Brain microvascular endothelial cell (primary cell): ENCODE data around the gene FOXP4.

Experiments used
- DNase-seq: peaks from one replicate; pipeline ENCODE4 v3.0.0-alpha.2; 2020
- H3K27ac ChIP-seq: fragments of 250-450 bp; sonication (Bioruptor Pico); 2 replicates; pipeline ENCODE4 v1.5.1; 2020; ENCODE audit warnings: mild to moderate bottlenecking, moderate library complexity
- H3K27me3 ChIP-seq: fragments of 250-450 bp; sonication (Bioruptor Pico); replicated peaks from 2 replicates; pipeline ENCODE4 v1.5.1; 2020; ENCODE audit warnings: mild to moderate bottlenecking
- H3K36me3 ChIP-seq: fragments of 250-450 bp; sonication (Bioruptor Pico); replicated peaks from 2 replicates; pipeline ENCODE4 v1.5.1; 2020; ENCODE audit warnings: mild to moderate bottlenecking
- H3K4me3 ChIP-seq: 2 replicates; pipeline ENCODE4 v1.5.1; 2011; ENCODE audit warnings: low read depth, mild to moderate bottlenecking, control low read depth, low read length, moderate library complexity
- in situ Hi-C: cut with HindIII; loops from 2 replicates; pipeline ENCODE4 v1.10.0; 2017; ENCODE audit warnings: low sequenced_read_pairs, low pct_ligation_motif_present
- TF ChIP-seq, protein P1 (sequence below): IDR thresholded peaks from 2 replicates; pipeline ENCODE4 v1.5.1; 2011; ENCODE audit warnings: low read depth, mild to moderate bottlenecking, moderate library complexity, low read length, control low read depth, inconsistent platforms; ENCODE audit errors: missing control alignments

FOXP4 gene

DNA sequence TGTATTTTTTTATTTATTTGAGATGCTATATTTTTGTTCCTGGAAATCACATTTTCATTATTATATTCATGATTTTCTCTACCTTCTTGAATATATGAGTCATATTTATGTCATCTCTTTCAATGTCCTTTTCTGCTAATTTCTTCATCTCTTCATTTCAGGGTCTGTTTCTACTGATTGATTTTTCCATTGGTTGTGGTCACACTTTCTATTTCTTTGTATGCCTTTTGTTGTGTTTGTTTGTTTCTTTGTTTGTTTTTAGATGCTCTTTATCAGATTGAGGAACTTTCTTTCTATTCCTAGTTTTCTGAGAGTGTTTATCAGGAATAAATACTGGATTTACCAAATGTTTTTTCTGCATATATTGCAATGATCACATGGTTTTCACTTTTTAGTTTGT lies 75.2 kb downstream of the FOXP4 start:
- DNase-seq: no peak
- Histone ChIP-seq H3K36me3 (no peaks in the 10 kb centered on the region), H3K27ac (no peak overlapping the region), H3K4me3 (no peak overlapping the region), H3K27me3 (no peaks in the 10 kb centered on the region)
- in situ Hi-C loops: no loop called here
- TF ChIP-seq, protein P1, sequence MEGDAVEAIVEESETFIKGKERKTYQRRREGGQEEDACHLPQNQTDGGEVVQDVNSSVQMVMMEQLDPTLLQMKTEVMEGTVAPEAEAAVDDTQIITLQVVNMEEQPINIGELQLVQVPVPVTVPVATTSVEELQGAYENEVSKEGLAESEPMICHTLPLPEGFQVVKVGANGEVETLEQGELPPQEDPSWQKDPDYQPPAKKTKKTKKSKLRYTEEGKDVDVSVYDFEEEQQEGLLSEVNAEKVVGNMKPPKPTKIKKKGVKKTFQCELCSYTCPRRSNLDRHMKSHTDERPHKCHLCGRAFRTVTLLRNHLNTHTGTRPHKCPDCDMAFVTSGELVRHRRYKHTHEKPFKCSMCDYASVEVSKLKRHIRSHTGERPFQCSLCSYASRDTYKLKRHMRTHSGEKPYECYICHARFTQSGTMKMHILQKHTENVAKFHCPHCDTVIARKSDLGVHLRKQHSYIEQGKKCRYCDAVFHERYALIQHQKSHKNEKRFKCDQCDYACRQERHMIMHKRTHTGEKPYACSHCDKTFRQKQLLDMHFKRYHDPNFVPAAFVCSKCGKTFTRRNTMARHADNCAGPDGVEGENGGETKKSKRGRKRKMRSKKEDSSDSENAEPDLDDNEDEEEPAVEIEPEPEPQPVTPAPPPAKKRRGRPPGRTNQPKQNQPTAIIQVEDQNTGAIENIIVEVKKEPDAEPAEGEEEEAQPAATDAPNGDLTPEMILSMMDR: no peak

DNA sequence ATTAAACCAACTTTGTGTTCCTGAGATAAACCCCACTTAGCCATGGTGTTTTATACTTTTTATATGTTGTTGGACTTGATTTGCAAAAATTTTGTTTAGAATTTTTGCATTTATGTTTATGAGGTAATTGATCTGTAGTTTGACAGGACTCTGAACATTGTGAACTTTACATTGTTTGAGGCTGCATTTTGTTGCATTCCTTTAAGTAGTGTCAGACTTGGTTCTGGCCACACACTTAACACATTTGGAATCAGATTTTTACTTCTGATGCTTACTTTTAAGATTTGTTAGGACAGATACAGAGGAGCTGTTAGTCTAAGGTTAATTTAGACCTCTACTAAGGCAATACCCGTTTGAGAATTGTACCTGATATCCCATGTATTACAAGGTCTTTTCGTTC lies 75.6 kb downstream of the FOXP4 start:
- TF ChIP-seq, protein P1: no peak
- Histone ChIP-seq H3K4me3 (no peak overlapping the region), H3K36me3 (no peaks in the 10 kb centered on the region), H3K27ac (no peak overlapping the region), H3K27me3 (no peaks in the 10 kb centered on the region)
- no peak for DNase-seq
- in situ Hi-C loops: no loop called here

DNA sequence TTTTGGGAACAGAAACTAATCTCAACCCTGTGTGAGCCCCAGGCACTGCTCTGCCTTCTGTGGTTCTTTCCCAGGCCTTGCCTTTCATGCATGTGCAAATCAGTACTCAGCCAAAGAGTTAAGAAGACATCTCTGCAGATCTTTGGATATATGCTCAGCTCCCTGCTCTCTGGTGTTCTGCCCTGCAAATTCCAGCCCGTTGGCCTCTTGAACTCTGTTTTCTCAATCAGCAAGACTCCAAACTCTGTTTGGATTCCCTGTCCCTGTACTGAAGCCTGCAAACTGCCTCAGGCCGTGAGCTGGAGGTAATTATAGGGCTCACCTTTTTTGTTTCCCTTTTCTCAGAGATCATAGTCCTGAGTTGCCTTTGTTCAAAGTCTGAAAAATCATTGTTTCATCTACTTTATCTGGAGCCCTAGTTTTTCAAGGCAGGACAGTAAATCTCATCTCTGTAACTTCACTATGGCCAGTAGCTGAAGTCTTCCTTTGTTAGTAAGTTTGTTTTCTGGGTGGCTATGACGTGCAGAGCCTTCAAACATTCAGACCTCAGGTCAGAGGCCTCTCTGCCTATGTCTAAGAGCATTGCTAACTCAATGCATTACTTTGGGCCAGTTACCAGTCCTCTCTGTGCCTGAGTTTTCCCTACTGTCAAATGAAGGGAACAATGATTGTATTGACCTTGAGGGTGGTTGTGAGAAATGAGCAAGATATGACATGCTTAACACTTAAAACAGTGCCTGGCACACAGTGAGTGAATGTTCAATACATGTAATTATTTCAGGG lies 76.2 kb downstream of the FOXP4 start:
- no peak overlapping the region for H3K4me3 ChIP-seq
- H3K36me3 ChIP-seq: no peaks in the 10 kb centered on the region
- no peaks in the 10 kb centered on the region for H3K27me3 ChIP-seq
- in situ Hi-C loops: no loop called here
- no peak for DNase-seq
- H3K27ac ChIP-seq: no peak overlapping the region
- TF ChIP-seq, protein P1: no peak

DNA sequence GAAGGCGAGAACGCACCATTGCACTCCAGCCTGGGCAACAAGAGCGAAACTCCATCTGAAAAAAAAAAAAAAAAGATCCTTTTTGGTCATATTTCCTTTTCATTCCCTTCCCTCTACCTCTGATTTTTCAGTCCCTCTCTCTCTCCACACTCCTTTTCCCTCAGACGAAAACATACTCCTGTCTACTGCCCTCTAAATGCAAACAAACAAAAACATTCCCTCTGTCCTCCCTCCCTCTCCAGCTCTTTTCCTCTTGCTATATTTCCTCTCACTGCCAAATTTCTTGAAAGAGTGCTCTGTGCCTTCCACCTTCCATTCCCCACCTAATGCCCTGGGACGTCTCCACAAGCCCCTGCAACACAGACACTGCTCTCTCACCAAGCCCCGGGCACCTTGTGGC lies 77.1 kb downstream of the FOXP4 start:
- in situ Hi-C loops: no loop called here
- DNase-seq: no peak
- no peak overlapping the region for H3K27ac ChIP-seq
- TF ChIP-seq, protein P1: no peak
- H3K27me3 ChIP-seq: no peaks in the 10 kb centered on the region
- no peak overlapping the region for H3K4me3 ChIP-seq
- no peaks in the 10 kb centered on the region for H3K36me3 ChIP-seq

DNA sequence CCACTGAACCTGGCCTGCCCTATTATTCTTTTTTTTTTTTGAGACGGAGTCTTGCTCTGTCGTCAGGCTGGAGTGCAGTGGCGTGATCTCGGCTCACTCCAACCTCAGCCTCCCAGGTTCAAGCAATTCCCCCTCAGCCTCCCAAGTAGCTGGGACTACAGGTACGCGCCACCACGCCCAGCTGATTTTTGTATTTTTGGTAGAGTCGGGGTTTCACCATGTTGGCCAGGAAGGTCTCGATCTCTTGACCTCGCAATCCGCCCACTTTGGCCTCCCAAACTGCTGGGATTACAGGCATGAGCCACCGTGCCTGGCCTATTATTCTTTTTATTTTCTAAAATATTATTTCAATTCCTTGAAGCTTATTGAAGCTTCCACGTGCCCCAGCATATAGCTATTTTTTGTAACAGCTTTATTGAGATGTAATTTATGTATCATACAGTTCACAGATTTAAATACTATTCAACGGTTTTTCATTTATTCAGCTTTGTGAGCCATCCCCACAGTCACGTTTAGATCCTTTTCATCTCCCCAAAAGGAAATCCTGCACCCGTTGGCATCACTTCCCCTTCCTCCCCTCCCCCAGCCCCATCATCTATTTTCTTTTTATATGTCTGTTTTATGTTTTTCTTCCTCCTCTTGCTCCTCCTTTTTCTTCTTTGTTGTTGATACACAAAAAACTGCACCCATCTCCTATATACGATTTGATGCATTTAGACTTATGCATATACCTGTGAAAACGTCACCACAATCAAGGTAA lies 78.6 kb downstream of the FOXP4 start:
- H3K36me3 ChIP-seq: no peaks in the 10 kb centered on the region
- no peaks in the 10 kb centered on the region for H3K27me3 ChIP-seq
- TF ChIP-seq, protein P1: no peak
- H3K4me3 ChIP-seq: no peak overlapping the region
- in situ Hi-C loops: no loop called here
- H3K27ac ChIP-seq: no peak overlapping the region
- DNase-seq: no peak
